Mesenchymal stem cell (in vitro differentiated cells and primary cell): ENCODE measurements around the gene CHRNA7.

Experiments used
- DNase-seq: peaks from one replicate; pipeline ENCODE4 v3.0.0-alpha.2; 2013
- H2AFZ ChIP-seq: one replicate; pipeline ENCODE4 v1.6.1; 2013; ENCODE audit warnings: low read depth, mild to moderate bottlenecking, control low read depth, inconsistent platforms, low read length, moderate library complexity
- H2AK5ac ChIP-seq: 2 replicates; pipeline ENCODE4 v1.6.1; 2013; ENCODE audit warnings: low read length, moderate library complexity, mild to moderate bottlenecking, inconsistent platforms; ENCODE audit not compliant: severe bottlenecking
- H2BK120ac ChIP-seq: one replicate; pipeline ENCODE4 v1.6.1; 2013; ENCODE audit warnings: low read depth, mild to moderate bottlenecking, inconsistent platforms, low read length, moderate library complexity
- H2BK12ac ChIP-seq, 2 experiments: one replicate each; pipeline ENCODE4 v1.6.1; 2013; ENCODE audit warnings: inconsistent platforms in 2 of 2, low read length in 2 of 2, mild to moderate bottlenecking in 2 of 2, moderate library complexity in 2 of 2, control low read depth in 1 of 2
- H2BK15ac ChIP-seq: one replicate; pipeline ENCODE4 v1.6.1; 2013; ENCODE audit warnings: mild to moderate bottlenecking, low read depth, inconsistent platforms; ENCODE audit not compliant: poor library complexity, severe bottlenecking
- H2BK5ac ChIP-seq: 2 replicates; pipeline ENCODE4 v1.6.1; 2013; ENCODE audit warnings: low read depth, mild to moderate bottlenecking, low read length, control low read depth, inconsistent platforms; ENCODE audit not compliant: poor library complexity, severe bottlenecking
- H3K14ac ChIP-seq, 2 experiments: one replicate each; pipeline ENCODE4 v1.6.1; 2013; ENCODE audit warnings: inconsistent platforms in 2 of 2, low read length in 2 of 2, control low read depth in 1 of 2, mild to moderate bottlenecking in 1 of 2, moderate library complexity in 1 of 2
- H3K18ac ChIP-seq, 2 experiments: one replicate each; pipeline ENCODE4 v1.6.1; 2013; ENCODE audit warnings: inconsistent platforms in 2 of 2, low read length in 2 of 2, control low read depth in 1 of 2, low read depth in 1 of 2, mild to moderate bottlenecking in 1 of 2
- H3K23ac ChIP-seq, 2 experiments: one replicate each; pipeline ENCODE4 v1.6.1; 2013; ENCODE audit warnings: inconsistent platforms in 2 of 2, low read length in 2 of 2, mild to moderate bottlenecking in 2 of 2, moderate library complexity in 2 of 2, control low read depth in 1 of 2
- H3K27ac ChIP-seq: 2 replicates; pipeline ENCODE4 v1.5.1; 2013; ENCODE audit warnings: mild to moderate bottlenecking, moderate library complexity, low read length, control low read depth, inconsistent platforms; ENCODE audit not compliant: poor library complexity, severe bottlenecking
- H3K27me3 ChIP-seq, 2 experiments: 2 replicates each; pipeline versions ENCODE4 v1.6.1 to v1.7.0; 2013; ENCODE audit warnings: low read length in 2 of 2, mild to moderate bottlenecking in 2 of 2, moderate library complexity in 2 of 2, control low read depth in 1 of 2, inconsistent platforms in 1 of 2; ENCODE audit not compliant: control insufficient read depth in 1 of 2, insufficient read depth in 1 of 2
- H3K36me3 ChIP-seq, 2 experiments: 2 replicates each; pipeline versions ENCODE4 v1.6.1 to v1.7.0; 2013; ENCODE audit warnings: low read length in 2 of 2, control low read depth in 1 of 2, inconsistent platforms in 1 of 2, low read depth in 1 of 2, mild to moderate bottlenecking in 1 of 2; ENCODE audit not compliant: insufficient read depth in 2 of 2, control insufficient read depth in 1 of 2
- H3K4ac ChIP-seq, 2 experiments: one replicate each; pipeline ENCODE4 v1.6.1; 2013; ENCODE audit warnings: inconsistent platforms in 2 of 2, low read length in 2 of 2, mild to moderate bottlenecking in 2 of 2, moderate library complexity in 2 of 2, control low read depth in 1 of 2, low read depth in 1 of 2
- H3K4me1 ChIP-seq: 2 replicates; pipeline ENCODE4 v1.6.1; 2013; ENCODE audit warnings: low read depth, low read length, control low read depth; ENCODE audit not compliant: control insufficient read depth, insufficient read depth
- H3K4me2 ChIP-seq: 2 replicates; pipeline ENCODE4 v1.6.1; 2013; ENCODE audit warnings: low read length, mild to moderate bottlenecking, inconsistent platforms; ENCODE audit not compliant: poor library complexity, severe bottlenecking
- H3K4me3 ChIP-seq, 2 experiments: 2 replicates each; pipeline versions ENCODE4 v1.5.1 to v1.7.0; 2013; ENCODE audit warnings: low read length in 2 of 2, mild to moderate bottlenecking in 2 of 2, control low read depth in 1 of 2, low read depth in 1 of 2; ENCODE audit not compliant: insufficient read depth in 1 of 2
- H3K79me1 ChIP-seq: replicated peaks from 2 replicates; pipeline ENCODE4 v1.6.1; 2013; ENCODE audit warnings: mild to moderate bottlenecking, control low read depth, low read length, inconsistent platforms; ENCODE audit not compliant: poor library complexity, severe bottlenecking
- H3K9ac ChIP-seq: 2 replicates; pipeline ENCODE4 v1.7.0; 2013; ENCODE audit warnings: mild to moderate bottlenecking, low read length, moderate library complexity
- H3K9me3 ChIP-seq: 2 replicates; pipeline ENCODE4 v1.7.0; 2013; ENCODE audit warnings: mild to moderate bottlenecking, low read length; ENCODE audit not compliant: control insufficient read depth
- H4K8ac ChIP-seq: one replicate; pipeline ENCODE4 v1.6.1; 2013; ENCODE audit warnings: inconsistent platforms, mild to moderate bottlenecking, low read length, moderate library complexity
- H4K91ac ChIP-seq: one replicate; pipeline ENCODE4 v1.6.1; 2013; ENCODE audit warnings: mild to moderate bottlenecking, low read length, inconsistent platforms
- WGBS: methylation state at CpG from one replicate; pipeline ENCODE4 v1.1.7; 2013; ENCODE audit warnings: mixed read lengths; 5-methylcytosine and 5-hydroxymethylcytosine counted together

Gene CHRNA7

DNA sequence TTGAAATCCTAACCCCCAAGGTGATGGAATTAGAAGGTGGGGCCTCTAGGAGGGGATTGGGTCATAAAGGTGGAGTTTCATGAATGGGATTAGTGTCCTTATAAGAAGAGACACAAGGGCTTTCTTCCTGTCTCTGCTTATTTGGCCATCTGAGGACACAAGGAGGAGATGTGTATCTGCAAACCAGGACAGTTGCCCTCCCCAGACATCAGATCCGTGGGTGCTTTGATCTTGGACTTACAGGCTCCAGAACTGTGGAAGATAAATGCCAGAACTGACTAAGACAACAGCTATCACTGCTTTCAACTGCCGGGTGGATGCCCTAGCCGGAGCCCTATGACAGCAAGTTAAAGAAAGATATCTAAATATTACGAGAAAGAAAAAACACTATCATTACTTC is 94.4 kb downstream of the CHRNA7 start:
- DNase-seq = no peak
- Histone ChIP-seq H2AFZ (no peak overlapping the region), H3K9me3 (no peaks in the 10 kb centered on the region), H3K9ac (no peak overlapping the region), H3K18ac (no peak overlapping the region), H2AK5ac (no peak overlapping the region), H3K14ac (no peak overlapping the region), H3K79me1 (no peaks in the 10 kb centered on the region), H3K4me2 (no peak overlapping the region), H3K27ac (no peak overlapping the region), H3K36me3 (no peaks in the 10 kb centered on the region), H2BK5ac (no peak overlapping the region), H4K8ac (no peak overlapping the region), H3K23ac (no peak overlapping the region), H3K4ac (no peak overlapping the region), H2BK120ac (no peak overlapping the region), H4K91ac (no peak overlapping the region), H2BK15ac (no peak overlapping the region), H2BK12ac (no peak overlapping the region), H3K4me1 (no peaks in the 10 kb centered on the region), H3K4me3 (no peak overlapping the region), H3K27me3 (peaks cover 0 to 8% of the 10 kb centered on the region in 2 experiments)
- WGBS = 39% methylated on average over 3 of the region's 4 CpGs

DNA sequence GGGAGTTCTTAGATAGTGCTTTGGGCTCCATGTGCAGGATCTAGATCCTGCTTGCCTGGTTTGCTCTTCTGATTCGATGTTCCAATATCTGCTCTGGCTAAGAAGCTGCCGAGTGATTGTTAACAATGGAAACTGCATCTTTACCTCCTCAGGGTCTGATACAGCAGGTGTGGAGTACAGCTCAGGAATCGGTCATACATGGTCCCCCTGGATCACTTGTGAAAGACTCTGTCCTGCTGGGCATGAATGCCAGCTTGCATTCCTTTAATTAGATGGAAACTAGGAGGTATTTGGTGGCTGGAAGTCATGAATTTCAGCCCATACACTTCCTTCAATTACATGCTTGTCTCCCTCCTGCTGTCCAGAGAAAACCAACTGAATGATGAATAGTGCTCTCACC is 95.3 kb downstream of the CHRNA7 start:
- Histone ChIP-seq H3K18ac (no peak overlapping the region), H3K27ac (no peak overlapping the region)

DNA sequence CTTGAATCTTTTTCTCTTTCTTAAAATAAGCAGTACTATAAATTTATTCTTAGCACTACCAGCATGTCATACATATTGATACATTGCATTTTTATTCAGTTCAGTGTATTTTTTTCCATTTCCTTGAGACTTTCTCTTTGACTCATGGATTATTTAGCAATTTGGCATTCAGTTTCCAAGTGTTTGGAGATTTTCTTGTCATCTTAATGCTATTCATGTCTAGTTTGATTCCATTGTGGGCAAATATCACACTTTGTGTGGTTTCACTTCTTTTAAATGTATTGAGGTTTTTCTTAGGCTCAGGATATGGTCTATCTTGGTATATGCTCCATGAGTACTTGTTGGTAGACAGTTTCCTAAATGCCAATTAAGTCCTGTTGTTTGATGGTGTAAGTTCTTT is 99.5 kb downstream of the CHRNA7 start:
- Histone ChIP-seq H4K8ac (no peak overlapping the region), H2AFZ (no peak overlapping the region), H3K27me3 (peaks cover 0 to 5% of the 10 kb centered on the region in 2 experiments), H2BK12ac (no peak overlapping the region), H3K4me3 (no peak overlapping the region), H4K91ac (no peak overlapping the region), H3K9ac (no peak overlapping the region), H3K18ac (no peak overlapping the region), H3K4me2 (no peak overlapping the region), H3K27ac (no peak overlapping the region), H3K9me3 (no peaks in the 10 kb centered on the region), H2BK120ac (no peak overlapping the region), H3K4me1 (no peaks in the 10 kb centered on the region), H3K23ac (no peak overlapping the region), H2BK15ac (no peak overlapping the region), H3K36me3 (no peaks in the 10 kb centered on the region), H3K4ac (no peak overlapping the region), H2AK5ac (no peak overlapping the region), H3K14ac (no peak overlapping the region), H2BK5ac (no peak overlapping the region), H3K79me1 (no peaks in the 10 kb centered on the region)
- no peak for DNase-seq

More for the DNA sequence above, 95.3 kb downstream of the CHRNA7 start:
- no peak overlapping the region for H3K14ac ChIP-seq
- H3K27me3 ChIP-seq = peaks cover 0 to 8% of the 10 kb centered on the region in 2 experiments
- H3K23ac ChIP-seq = no peak overlapping the region
- no peak overlapping the region for H3K4me3 ChIP-seq
- H3K36me3 ChIP-seq = no peaks in the 10 kb centered on the region
- no peak overlapping the region for H2BK15ac ChIP-seq
- no peak overlapping the region for H4K91ac ChIP-seq
- 74% methylated on average over 3 of the region's 3 CpGs for WGBS
- no peaks in the 10 kb centered on the region for H3K9me3 ChIP-seq
- H2BK5ac ChIP-seq = no peak overlapping the region
- no peak overlapping the region for H4K8ac ChIP-seq
- H3K9ac ChIP-seq = no peak overlapping the region
- no peaks in the 10 kb centered on the region for H3K4me1 ChIP-seq
- no peak overlapping the region for H2BK12ac ChIP-seq
- H3K4me2 ChIP-seq = no peak overlapping the region
- no peaks in the 10 kb centered on the region for H3K79me1 ChIP-seq
- H2AK5ac ChIP-seq = no peak overlapping the region
- no peak overlapping the region for H2AFZ ChIP-seq
- H2BK120ac ChIP-seq = no peak overlapping the region
- DNase-seq = no peak
- no peak overlapping the region for H3K4ac ChIP-seq

DNA sequence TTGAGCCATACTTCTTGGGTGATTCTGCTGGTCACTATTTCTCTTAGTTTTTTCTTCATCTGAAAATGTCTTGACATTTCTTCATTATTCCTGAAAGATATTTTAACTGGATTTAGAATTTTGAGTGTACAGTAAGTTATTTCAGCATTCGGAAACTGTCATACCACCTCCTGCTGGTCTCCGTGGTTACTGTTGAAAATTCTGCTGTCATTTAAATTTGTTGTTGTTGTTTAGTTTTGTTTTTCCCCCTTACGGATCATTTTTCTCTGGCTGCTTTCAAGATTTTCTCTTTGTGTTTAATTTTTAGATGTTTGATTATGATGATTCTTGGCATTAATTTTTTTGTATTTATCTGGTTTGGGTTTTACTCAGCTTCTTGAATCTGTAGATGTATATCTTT is 100.5 kb downstream of the CHRNA7 start:
- 86% methylated on average over 3 of the region's 3 CpGs for WGBS

More for the DNA sequence above, 100.5 kb downstream of the CHRNA7 start:
- Histone ChIP-seq H3K9me3 (no peaks in the 10 kb centered on the region), H4K8ac (no peak overlapping the region), H3K4me2 (no peak overlapping the region), H2BK120ac (no peak overlapping the region), H3K79me1 (no peaks in the 10 kb centered on the region), H2AK5ac (no peak overlapping the region), H2BK12ac (no peak overlapping the region), H3K27me3 (no peaks in the 10 kb centered on the region), H3K9ac (no peak overlapping the region), H3K27ac (no peak overlapping the region), H2BK15ac (no peak overlapping the region), H2AFZ (no peak overlapping the region), H3K36me3 (no peaks in the 10 kb centered on the region), H3K4me1 (no peaks in the 10 kb centered on the region), H3K14ac (no peak overlapping the region), H3K23ac (no peak overlapping the region), H4K91ac (no peak overlapping the region), H3K4me3 (no peak overlapping the region), H3K4ac (no peak overlapping the region), H2BK5ac (no peak overlapping the region), H3K18ac (no peak overlapping the region)
- no peak for DNase-seq
